ENCODE results near the gene PGAP1. TPM values are rescaled to one million over a fixed set of nuclear protein-coding genes. Genes with fewer than 3 reads are reported as not detected.

PGAP1 gene
- total RNA-seq, 4 donors from 2014 or later: 15.8 to 26.6 (median 18.8) TPM

DNA sequence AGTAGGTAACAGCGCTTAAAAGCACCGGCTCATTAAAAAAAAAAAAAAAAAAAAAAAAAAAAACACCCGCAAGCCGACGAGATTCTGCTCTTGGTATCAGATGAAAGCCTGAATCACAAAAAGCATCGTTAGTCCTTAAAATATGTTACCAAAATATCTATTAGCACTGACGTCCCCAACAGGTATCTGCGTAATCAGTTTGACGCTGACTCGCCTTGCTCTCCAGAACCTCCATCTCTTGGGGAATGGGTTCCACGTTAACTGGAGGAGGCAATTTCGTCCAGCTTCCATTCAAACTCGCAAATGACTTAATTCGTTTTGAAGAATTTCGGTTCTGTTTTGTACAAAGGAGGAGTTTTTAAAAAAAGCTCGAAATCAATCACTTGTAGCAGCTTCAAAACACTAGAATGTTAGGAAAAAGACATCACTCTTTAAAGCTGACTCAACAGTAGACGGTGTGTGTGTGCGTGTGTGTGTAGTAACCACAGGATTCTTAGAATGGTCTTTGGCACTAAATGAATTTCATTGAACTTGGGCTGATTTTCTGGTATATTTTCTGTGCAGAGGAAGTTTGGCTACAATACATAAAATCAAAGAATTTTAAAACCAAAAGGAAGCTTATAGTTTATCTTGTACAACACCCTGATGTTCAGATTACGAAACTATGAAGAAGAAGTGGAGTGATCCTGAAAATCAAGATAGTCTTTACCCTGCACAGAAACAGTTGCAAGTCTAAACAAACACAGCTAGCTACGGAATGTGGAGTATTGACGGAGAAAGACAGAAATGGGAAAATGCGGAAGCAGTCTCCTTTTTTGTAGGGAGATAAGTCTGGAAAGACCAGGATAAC, 1.1 kb upstream of the PGAP1 start:
- intact Hi-C loops (cut with DNase I; ENCODE audit: low total_unique reads) (no loop called here), in situ Hi-C loops (cut with MboI; ENCODE audit: low pct_ligation_motif_present in 1 of 4, low pct_unique_long_range_greater_than_20kb in 1 of 4, low sequenced_read_pairs in 3 of 4) (no loop called here)
- Histone ChIP-seq H3K36me3 (no peaks in the 10 kb centered on the region), H3K4me3 (peak overlapping the region; percentile 79 to 97 (median 91)), H3K9me3 (no peaks in the 10 kb centered on the region), H3K27me3 (no peaks in the 10 kb centered on the region), H3K4me1 (peaks cover 4 to 32% (median 14%) of the 10 kb centered on the region in 4 donors), H3K27ac (peak overlapping the region; percentile 90 to 95 (median 90))
- DNase-seq: no peak
- TF ChIP-seq POLR2A (IDR thresholded peaks at IDR 0.05) (no peak), EP300 (IDR thresholded peaks at IDR 0.05; ENCODE audit: low read depth) (no peak), POLR2AphosphoS5 (IDR thresholded peaks at IDR 0.05) (peak in 1 of 3 donors; percentile 2)
- TF ChIP-seq, protein P1, sequence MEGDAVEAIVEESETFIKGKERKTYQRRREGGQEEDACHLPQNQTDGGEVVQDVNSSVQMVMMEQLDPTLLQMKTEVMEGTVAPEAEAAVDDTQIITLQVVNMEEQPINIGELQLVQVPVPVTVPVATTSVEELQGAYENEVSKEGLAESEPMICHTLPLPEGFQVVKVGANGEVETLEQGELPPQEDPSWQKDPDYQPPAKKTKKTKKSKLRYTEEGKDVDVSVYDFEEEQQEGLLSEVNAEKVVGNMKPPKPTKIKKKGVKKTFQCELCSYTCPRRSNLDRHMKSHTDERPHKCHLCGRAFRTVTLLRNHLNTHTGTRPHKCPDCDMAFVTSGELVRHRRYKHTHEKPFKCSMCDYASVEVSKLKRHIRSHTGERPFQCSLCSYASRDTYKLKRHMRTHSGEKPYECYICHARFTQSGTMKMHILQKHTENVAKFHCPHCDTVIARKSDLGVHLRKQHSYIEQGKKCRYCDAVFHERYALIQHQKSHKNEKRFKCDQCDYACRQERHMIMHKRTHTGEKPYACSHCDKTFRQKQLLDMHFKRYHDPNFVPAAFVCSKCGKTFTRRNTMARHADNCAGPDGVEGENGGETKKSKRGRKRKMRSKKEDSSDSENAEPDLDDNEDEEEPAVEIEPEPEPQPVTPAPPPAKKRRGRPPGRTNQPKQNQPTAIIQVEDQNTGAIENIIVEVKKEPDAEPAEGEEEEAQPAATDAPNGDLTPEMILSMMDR (IDR thresholded peaks at IDR 0.05): no peak
- 10 to 11% methylated on average over 20 to 22 of the region's 22 CpGs for WGBS, 2 donors (ENCODE audit: low coverage in 1 of 2)

DNA sequence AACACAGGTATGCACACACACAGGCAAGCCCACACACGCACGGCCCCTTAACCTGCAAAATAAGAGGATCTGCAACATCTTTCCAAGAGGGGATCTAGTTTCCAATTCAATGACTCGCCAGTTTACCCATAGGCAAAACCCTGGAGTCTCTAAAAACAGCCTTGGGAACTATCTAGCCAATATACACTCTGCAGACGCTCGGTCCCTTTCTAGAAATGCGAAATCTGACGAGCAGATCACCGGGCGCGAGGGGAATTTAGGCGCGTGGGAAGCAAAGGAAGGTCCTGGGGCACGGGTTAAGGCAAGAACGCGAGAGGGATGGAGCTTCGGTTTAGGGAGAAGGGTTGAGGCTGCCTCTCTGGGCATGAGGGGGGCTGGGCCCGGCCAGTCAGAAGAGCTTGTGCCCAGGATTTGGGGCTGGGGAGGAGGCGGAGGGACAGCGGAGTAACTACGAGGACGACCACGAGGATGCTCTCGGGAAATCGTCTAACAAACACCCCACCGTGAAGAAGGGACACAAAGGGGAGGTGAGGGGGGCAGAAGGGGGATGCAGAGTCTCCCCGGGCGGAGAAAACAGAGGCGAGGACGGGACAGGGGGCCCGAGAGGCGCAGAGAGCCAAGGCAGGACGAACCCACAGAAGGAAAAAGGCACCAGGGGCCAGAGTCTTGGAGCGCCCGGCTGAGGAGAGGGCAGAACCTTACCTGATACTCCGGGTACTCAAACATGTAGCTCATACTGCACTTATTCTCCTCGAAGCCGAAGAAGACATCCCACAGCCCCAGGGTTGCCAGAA, 542 bp downstream of the PGAP1 start:
- Histone ChIP-seq H3K4me1 (peaks cover 4 to 35% (median 14%) of the 10 kb centered on the region in 4 donors), H3K4me3 (peak overlapping the region; percentile 79 to 97 (median 91)), H3K36me3 (no peaks in the 10 kb centered on the region), H3K27ac (peak overlapping the region; percentile 90 to 95 (median 90)), H3K27me3 (no peaks in the 10 kb centered on the region), H3K9me3 (no peaks in the 10 kb centered on the region)
- intact Hi-C loops (cut with DNase I; ENCODE audit: low total_unique reads): no loop called here
- in situ Hi-C loops (cut with MboI; ENCODE audit: low pct_ligation_motif_present in 1 of 4, low pct_unique_long_range_greater_than_20kb in 1 of 4, low sequenced_read_pairs in 3 of 4): no loop called here
- WGBS, 2 donors (ENCODE audit: low coverage in 1 of 2): 0 to 1% methylated on average over 23 to 37 of the region's 37 CpGs
- DNase-seq: peak; percentile 26
- TF ChIP-seq POLR2AphosphoS5 (IDR thresholded peaks at IDR 0.05): no peak
- TF ChIP-seq, protein P1 (IDR thresholded peaks at IDR 0.05): no peak
- no peak for TF ChIP-seq POLR2A (IDR thresholded peaks at IDR 0.05)
- TF ChIP-seq EP300 (IDR thresholded peaks at IDR 0.05; ENCODE audit: low read depth): no peak

DNA sequence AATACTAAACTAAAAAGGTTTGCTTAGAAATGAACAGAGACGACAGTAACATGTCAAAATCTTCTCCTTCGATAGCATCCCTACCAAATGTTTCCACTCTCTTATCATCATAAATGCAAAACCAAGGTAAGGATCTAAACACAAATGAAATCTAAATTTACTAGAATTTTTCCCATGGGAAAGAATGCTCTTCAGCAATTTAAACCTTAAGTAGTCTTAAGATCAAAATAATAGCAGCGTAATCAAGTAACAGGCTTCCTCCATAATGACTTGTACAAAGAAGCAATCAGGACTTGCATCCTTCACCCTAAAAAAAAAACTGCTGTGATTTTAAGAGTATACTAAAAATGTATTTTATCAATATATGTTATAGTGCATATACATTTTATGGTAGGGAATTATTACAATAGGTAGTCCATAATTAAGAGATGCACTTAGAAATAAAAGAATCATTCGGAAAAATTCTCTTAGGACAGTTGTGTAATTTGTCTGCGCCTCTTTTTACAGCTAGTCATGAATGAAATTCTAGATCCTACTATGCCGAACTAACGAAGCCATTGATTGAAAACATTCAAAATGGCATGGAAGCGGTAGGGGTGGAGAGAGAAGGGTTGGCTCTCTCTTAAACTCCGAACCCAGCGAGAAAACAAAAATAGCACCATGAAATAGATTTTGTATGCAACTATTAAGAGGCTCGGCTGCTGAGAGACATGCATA, 1.3 kb downstream of the PGAP1 start:
- H3K27ac ChIP-seq: peak overlapping the region; percentile 90 to 95 (median 90)
- WGBS, 2 donors (ENCODE audit: low coverage in 1 of 2): 16 to 17% methylated on average over 11 of the region's 11 CpGs
- no peaks in the 10 kb centered on the region for H3K27me3 ChIP-seq
- in situ Hi-C loops (cut with MboI; ENCODE audit: low pct_ligation_motif_present in 1 of 4, low pct_unique_long_range_greater_than_20kb in 1 of 4, low sequenced_read_pairs in 3 of 4) (no loop called here), intact Hi-C loops (cut with DNase I; ENCODE audit: low total_unique reads) (no loop called here)
- TF ChIP-seq POLR2A (IDR thresholded peaks at IDR 0.05): no peak
- TF ChIP-seq, protein P1 (IDR thresholded peaks at IDR 0.05): no peak
- no peak for TF ChIP-seq POLR2AphosphoS5 (IDR thresholded peaks at IDR 0.05)
- no peak for TF ChIP-seq EP300 (IDR thresholded peaks at IDR 0.05; ENCODE audit: low read depth)
- no peaks in the 10 kb centered on the region for H3K9me3 ChIP-seq
- H3K4me3 ChIP-seq: peak overlapping the region; percentile 79 to 97 (median 91)
- no peaks in the 10 kb centered on the region for H3K36me3 ChIP-seq
- H3K4me1 ChIP-seq: peaks cover 4 to 40% (median 14%) of the 10 kb centered on the region in 4 donors
- no peak for DNase-seq
